Stimulated activated naive CD4-positive, alpha-beta T cell (primary cell): ENCODE measurements around the gene MBOAT7.
"Not testable (repeated sequence)": the region's sequence is repeated elsewhere in the genome, so short reads cannot be mapped to it uniquely, and the experiment has no call there.

Experiments
- DNase-seq, 6 experiments: peaks; one replicate each; lab custom pipeline; 2025; lab: John Stamatoyannopoulos, UW

The MBOAT7 gene, protein sequence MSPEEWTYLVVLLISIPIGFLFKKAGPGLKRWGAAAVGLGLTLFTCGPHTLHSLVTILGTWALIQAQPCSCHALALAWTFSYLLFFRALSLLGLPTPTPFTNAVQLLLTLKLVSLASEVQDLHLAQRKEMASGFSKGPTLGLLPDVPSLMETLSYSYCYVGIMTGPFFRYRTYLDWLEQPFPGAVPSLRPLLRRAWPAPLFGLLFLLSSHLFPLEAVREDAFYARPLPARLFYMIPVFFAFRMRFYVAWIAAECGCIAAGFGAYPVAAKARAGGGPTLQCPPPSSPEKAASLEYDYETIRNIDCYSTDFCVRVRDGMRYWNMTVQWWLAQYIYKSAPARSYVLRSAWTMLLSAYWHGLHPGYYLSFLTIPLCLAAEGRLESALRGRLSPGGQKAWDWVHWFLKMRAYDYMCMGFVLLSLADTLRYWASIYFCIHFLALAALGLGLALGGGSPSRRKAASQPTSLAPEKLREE

DNA sequence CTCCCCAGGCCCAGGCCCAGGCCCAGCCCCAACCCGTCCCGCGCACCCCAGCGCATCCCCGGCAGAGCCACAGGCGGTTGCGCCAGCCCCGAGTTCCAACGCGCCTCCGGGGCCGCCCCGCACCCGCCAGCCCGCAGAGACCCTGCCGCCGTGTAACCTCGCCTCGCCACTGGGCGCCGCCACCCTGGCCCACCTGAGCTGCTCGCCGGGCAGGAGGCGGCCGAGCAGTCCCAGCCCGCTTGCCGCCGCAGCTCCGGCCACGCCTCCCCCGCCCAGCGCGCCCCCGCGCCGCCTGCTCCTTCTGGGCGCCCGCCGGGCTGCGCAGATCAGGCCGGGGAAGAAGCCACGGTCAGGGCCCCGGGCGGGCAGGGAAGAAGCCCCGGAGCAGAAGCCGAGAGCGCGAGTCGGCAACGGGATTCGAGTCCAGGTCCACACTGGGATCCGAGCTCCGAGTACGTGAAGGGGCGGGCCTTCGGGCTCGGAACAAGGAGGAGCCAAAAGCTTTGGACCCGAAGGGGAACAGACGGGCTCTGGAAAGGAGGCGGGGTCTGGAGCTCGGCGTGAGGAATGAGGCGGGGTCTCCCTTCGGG is at the start of gene MBOAT7:
MBOAT7 (minus strand) TSS at position 436 of the 590 bp plus-strand sequence. CDS start 1,072 bp downstream, outside the sequence.
- DNase-seq, result peak in 1 of 6 experiments; percentile 59

DNA sequence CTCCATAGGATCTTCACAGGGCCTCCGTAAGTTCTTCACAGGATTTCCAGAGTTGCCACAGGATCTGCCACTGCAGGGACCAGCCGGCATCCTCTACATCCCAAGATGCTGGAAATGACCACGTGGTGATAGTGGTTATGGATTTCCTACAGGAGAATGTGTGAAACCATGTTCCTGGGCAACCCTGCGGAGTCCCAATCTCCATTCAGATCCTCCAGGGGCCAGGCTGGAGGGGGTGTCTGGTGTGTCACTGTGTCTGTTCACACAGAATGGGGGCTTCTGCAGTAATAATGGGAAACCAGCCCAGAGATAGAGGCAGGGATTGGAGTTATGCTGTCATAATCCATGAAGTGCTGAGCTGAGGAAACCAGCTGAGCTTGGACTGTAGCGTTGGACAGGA is 44.6 kb upstream of the MBOAT7 start:
- no peak for DNase-seq

DNA sequence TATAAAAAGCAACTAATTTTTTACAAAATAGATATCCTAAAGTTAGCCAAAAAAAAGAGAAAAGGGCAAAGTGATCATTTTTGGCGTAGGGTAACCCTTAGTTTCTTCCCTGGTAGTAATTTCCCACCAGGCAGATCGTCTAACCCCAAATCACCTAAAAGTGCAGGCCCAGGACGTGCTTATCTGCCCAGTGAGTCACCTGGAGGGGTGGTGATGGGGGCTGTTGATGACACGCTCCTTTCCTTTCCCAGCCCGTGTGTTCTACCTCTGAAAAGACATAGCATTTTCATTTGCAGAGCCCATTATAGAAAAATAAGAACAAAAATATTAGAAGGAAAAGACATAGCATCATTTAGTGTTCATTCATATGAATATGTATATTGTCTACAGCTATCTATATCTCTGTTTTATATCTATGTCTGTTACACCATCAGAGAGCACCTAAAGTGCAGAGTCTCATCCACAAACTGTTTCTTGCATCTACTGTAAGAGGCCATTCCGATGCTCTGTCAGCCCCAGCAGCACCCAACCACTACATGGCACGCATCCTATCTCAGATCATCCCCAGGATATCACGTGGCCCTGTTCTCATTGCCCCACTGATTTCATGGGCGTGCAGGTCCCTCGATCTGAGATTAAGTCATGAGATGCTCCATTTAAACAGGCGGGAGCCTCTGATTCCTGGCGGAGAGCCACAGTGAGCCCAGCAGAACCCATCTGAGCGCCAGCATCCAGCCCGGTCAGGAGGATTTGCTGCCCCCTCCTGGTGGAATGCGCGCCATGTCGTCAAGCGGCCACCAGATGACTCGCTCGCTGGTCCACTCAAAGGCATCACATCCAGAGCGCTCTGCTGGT is 41.9 kb upstream of the MBOAT7 start:
- DNase-seq, result peak; percentile 55 to 79 (median 73)

DNA sequence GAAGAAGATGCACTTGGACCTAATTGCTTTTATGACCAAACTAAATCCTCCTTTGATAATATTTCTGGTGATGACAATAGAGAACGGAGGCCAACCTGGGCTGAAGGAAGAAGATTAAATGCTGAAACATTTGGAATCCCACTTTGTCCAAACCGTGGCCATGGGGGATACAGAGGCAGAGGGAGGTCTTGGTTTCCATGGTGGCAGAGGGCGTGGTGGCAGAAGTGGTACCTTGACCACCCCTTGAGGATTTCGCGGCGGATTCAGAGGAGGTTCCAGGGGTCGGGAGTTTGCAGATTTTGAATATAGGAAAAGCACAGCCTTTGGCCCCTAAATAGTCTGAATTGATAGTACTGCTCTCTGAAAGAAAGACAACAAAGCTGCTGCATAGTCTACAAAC is 40.7 kb upstream of the MBOAT7 start:
- no peak for DNase-seq

DNA sequence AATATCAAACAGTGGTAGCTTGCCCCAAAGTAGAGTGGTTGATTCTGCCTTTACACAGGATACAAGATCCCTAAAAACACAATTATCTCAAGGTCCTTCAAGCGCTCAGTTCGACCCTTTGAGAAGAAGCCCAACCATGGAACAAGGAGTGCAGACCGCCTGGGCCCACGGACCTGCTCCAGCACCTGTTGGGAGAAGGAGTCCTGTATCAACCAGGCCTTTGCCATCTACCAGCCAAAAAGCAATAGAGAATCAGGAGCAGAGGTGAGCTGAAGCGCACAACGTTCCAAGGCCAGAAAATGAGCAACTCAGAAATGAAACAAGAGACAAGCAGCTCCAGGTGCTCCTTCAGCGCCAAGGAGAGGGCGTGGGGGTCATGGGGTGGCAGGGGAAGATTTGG is 39.8 kb upstream of the MBOAT7 start:
- DNase-seq, result no peak

DNA sequence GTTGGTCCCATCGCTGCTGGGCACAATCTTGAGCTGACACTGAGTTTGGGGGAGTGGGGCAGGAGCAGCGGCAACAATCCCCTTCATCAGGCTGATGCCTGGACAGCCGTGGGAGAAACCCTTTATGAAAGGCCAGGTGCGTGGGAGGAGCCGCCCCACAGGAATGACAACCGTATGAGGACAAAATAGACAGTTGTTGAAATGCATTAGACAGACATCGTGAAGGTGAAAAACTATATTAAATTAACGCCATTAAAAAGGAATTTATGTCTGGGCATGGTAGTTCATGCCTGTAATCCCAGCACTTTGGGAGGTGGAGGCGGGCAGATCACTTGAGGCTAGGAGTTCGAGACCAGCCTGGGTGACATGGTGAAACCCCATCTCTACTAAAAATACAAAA is 35.2 kb upstream of the MBOAT7 start:
- DNase-seq, result not testable (repeated sequence)

DNA sequence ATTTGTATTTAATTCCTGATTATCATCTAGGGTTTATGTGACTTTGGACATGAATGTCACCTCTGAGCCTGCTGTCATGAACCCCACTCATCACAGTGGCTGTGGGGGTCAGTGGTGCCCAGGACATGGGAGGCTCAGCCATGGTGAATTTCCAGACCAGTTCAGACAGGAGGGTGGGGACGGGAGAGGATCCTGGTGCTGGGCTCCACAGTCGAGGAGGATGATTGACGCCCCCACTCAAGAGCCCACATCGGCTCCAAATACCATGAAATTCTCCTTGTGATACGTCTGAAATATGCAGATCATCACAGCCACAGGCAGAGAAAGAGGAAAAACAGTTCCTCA is 34.5 kb upstream of the MBOAT7 start:
- not testable (repeated sequence) for DNase-seq

DNA sequence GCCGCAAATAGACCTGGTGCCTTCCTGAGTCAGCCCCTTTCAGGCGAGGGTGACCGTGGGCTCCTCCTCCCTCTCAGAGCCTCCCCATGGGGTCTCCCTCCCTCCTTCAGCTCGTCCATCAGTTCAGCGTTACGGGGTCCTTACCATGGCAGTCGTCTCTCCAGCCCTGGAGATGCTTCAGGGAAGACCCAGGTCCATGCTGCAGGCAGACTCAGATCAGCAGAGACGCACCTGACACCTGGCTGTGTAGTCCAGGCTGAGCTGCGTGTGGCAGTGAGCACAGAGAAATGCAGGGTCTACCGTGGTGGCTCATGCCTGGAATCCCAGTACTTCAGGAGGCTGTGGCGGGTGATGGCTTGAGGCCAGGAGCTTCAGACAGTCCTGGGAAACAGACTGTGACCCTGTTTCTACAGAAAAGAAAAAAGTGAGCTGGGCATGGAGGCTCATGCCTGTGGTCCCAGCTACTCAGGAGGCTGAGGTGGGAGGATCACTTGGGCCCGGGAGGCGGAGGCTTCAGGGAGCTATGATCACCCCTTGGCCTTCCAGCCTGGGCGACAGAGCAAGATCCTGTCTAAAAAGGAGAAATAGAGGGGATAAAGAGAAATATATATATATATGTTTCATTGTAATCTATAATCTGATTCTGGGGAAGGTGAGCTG is 34.0 kb upstream of the MBOAT7 start:
- DNase-seq, result not testable (repeated sequence)

DNA sequence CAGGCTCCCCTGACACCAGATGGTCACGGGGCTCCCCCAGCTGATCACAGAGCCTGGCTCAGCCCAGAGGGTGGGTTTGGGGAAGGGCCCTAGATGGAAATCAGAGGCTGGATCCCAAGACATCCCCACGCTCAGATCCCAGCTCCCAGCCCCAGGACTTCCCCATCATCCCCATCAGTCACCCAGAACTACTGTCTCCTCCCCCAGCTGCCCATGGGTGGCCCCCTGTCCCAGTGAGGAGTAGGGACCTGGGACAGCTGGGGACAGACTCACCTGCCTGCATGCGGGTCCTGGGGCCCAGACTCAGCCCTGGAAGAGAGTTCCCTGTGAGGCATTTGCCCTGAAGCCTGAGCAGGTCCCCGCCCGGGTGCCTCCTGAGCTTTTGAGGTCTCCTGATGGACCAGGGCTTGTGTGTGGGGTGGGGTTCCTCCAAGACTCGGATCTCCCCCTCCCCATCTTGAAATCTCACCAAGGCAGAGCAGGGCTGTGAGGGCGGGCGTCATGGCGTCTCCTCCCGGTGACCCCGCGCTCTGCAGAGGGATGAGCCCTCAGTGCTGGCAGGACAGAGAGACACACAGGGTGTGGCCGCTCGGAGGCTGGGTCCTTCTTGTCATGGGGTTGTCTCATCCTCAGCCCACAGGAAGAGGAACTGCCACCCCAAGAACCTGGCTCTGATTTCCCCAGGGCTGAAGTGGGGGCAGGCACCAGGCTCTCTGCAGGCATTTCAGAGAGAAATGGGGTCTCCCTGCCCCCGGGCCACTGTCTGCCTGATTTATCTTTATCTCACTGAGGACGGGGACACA is 33.3 kb upstream of the MBOAT7 start, which contains the start of gene LILRB3:
LILRB3 (minus strand) TSS at position 534 of the 803 bp plus-strand sequence; CDS start at position 503, 31 bp downstream.
- not testable (repeated sequence) for DNase-seq

DNA sequence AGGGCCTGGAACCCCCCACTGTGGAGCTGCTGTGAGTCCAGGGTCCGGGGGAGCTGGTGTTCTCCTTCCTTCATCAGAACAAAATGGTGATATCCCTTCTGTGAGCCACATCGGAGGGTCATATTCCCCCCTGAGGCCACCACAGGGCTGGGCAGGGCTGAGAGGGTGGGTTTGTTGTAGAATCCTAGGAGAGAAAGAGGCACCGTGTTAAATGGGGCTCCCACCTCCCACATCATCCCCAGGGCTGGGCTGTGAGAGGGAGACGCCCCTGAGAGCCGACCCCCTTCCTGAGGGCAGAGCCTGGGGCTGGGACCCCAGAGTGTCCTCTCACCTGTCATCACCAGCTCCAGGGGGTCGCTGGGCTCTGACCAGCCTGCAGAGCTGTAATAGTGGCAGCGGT is 32.6 kb upstream of the MBOAT7 start:
- not testable (repeated sequence) for DNase-seq

DNA sequence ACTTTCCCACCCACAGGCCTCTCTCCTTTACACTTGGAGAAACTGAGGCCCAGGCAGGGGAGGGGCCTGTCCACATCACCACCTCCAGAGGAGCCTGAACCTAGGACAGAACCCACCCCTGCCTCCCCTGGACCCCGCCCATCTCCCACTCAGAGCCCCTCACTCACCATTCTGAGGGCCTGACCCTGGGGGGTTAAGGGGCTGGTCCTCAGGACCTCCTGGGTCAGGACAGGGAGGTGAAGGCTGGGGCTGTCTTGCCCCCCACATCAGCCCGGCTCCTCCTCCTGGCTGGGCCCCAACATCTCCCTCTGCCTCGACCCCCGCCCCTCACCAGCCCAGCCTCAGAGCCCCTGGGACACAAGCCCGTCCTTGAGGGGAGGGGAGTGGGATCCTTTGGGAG is 30.3 kb upstream of the MBOAT7 start:
- not testable (repeated sequence) for DNase-seq

DNA sequence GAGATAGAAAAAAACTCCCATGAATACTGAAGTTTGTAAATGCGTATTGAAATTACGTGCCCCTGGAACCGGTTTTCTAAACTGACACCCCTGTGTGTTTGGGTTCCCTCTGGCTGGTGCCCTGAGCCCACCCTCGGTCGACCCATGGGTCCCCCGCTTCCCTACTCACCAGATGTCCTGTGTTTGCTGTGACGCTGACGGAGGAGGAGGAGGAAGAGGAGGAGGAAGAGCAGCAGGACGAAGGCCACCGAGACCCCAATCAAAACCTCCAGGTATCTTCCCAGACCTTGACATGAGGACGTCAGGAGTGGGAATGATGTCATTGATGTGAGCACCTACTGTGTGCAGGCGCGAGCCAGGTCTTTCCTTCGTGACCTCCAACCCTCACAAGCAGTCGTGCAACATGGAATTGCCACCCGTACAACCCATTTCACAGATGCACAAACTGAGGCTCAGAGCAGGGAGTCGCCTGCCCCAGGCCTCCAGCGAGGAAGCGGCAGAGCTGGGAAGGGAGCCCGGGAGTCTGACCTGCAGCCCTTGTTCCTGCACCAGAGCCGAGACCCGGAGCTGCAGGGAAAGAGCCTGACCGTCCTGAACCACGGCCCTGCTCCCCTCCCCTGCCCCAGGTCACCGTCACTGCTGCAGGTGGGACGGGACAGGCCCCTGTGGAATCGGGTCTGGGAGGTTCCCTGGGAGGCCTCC is 29.7 kb upstream of the MBOAT7 start:
- DNase-seq, result no peak

DNA sequence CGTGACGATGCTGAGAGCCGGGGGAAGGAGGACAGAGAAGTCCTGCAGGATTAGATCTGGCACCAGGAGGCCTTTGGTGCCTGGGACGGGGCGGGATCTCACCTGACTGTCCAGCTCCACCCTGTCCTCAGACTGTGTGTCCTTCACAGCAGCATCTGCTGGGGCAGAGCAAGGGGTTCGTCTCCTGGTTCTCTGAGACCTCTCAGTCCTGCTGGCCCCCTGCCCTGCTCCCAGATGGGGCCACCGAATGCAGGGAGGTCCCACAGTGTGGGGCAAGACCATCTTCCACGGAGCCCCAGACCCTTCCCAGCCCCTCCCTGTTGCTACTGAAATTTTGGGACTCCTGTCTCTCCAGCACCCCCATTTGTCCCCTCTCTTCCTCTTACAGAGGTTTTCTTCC is 28.9 kb upstream of the MBOAT7 start:
- DNase-seq, result no peak

DNA sequence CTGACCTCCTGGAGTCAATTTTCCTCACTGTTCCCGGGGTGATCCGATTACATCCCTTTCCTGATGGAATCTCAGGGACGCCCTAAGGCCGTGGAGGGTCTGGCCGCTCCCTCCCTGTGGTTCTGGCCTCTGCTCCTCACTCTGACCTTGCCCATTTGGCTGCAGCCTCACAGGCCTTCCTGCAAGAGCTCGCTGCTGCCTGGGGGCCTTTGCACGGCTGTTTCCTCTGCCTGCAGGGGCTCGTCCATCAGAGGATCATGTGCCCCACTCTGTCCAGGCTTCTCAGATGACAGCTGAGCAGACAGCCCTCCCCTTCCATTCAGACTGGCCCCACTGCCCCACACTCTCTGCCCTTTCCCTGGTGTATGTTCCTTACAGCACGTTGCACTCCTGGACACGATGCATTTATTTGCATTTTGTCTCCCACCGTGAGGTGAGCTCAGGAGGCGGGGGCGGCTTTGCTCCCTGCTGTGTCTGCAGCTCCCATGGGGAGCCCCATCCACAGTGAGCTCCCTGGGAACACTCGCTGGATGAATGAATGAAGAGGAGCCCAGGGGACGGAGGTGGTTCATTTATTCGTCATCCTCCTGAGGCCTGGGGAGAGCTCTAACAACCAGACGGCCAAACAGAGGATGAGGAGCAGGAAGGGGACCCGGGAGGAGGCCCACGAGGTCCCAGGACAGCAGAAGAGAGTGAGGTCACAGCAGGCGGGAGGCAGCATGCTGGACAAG is 28.3 kb upstream of the MBOAT7 start:
- not testable (repeated sequence) for DNase-seq

DNA sequence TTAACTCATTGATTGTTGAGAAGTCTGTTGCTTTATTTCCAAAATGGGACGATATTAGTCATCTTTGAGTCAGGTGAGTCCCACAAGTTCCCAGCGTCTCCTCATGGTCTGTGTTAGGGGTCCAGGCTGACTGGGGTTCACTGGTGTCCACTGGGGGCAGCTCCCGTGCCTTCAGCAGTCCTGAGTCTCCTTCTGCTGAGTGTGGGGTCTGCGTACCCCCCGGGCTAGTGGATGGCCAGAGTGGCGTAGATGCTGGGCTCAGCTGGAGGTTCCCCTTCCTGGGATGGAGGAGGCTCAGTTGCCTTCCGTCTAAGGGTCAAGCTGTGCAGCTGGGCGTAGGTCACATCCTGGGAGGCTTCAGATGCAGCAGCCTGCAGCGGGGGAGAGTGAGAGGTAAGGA is 27.5 kb upstream of the MBOAT7 start:
- DNase-seq, result no peak

DNA sequence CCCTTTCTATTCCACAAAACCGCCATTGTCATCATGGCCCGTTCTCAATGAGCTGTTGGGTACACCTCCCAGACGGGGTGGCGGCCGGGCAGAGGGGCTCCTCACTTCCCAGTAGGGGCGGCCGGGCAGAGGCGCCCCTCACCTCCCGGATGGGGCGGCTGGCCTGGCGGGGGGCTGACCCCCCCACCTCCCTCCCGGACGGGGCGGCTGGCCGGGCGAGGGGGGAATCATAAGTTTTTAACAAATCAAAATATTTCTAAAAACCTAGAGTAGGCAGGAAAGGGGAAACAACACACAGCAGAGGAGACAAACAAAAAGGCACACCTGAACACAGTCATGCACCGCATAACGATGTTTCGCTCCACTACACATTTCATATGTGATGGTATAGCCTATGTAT is 25.4 kb upstream of the MBOAT7 start:
- not testable (repeated sequence) for DNase-seq

DNA sequence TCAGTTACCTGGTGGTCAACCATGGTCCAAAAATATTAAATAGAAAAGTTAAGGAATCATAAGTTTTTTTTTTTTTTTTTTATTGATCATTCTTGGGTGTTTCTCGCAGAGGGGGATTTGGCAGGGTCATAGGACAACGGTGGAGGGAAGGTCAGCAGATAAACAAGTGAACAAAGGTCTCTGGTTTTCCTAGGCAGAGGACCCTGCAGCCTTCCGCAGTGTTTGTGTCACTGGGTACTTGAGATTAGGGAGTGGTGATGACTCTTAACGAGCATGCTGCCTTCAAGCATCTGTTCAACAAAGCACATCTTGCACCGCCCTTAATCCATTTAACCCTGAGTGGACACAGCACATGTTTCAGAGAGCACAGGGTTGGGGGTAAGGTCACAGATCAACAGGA is 24.8 kb upstream of the MBOAT7 start:
- DNase-seq, result not testable (repeated sequence)

DNA sequence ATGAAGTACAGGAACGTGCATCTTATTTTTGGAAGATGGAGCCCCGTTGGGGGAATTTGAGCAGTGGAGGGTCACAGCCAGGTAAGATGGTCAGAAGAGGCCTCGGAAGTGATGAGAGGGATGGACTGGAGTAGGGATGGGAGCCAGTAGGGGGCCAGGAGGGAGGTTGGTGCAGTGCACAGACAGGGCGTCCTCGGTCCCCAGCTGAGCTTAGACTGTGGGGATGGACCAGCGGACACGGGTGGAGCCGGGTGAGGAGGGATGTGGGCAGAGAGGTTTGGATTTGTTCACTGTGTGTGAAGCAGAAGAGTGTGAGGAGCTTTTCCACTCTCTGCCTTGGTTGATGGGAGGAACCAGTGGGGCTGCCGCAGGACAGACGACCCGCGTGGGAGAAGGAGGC is 21.9 kb upstream of the MBOAT7 start:
- no peak for DNase-seq

DNA sequence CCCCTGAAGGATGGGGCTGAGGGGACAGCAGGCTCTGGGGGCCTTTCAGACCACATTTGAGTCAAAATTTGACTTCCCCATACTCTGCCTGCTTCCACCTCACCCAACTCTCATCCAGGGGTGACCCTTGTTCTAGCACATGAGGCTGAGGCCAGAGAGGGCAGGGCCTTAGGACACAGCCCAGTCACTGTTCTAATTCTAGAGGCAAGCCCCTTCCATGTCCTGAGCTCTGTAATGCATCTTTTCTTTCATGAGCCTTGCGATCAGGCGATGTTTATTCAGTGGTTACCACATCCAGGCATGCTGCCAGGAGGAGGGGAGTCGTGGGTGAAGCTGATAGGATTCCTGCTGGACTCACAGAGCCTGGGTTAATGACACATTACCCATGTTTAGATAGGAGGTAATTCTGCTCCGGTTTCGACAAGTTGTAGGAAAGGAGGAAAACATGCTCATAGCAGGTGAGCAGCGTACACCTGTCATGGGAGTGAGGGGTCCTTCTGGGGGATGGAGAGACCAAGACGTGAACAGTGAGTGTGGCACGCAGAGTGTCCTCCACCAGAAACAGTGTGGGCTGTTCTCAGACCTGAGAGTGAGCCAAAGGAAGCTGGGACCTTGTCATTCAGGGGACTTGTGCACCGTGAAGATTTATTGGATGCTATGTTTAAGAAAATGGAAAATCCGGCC is 20.6 kb upstream of the MBOAT7 start:
- DNase-seq, result no peak
